Activated naive CD8-positive, alpha-beta T cell (primary cell): ENCODE measurements around the gene SOS2.
A peak's percentile ranks its signal among the peaks of the same experiment; 100 is the strongest.

Experiments
- H3K27ac Mint-ChIP-seq: one replicate; pipeline ENCODE4 v1.8.0; 2021; ENCODE audit warnings: mixed read lengths
- H3K27me3 Mint-ChIP-seq: one replicate; pipeline ENCODE4 v1.8.0; 2021; ENCODE audit warnings: mixed read lengths
- H3K36me3 Mint-ChIP-seq: one replicate; pipeline ENCODE4 v1.8.0; 2021; ENCODE audit warnings: mixed read lengths
- H3K4me1 Mint-ChIP-seq: one replicate; pipeline ENCODE4 v1.8.0; 2021; ENCODE audit warnings: low read depth, mixed read lengths
- H3K4me3 Mint-ChIP-seq: one replicate; pipeline ENCODE4 v1.8.0; 2021; ENCODE audit warnings: mild to moderate bottlenecking, mixed read lengths
- H3K9me3 Mint-ChIP-seq: one replicate; pipeline ENCODE4 v1.8.0; 2021; ENCODE audit warnings: low read depth, mixed read lengths

The SOS2 gene

GRCh38 chr14:50113381-50114035 is 117.9 kb downstream of the SOS2 start:
- Mint-ChIP-seq H3K9me3 (no peaks in the 10 kb centered on the region), H3K36me3 (peaks cover 9% of the 10 kb centered on the region), H3K4me3 (peak overlapping the region; percentile 78), H3K4me1 (peaks cover 38% of the 10 kb centered on the region), H3K27me3 (no peaks in the 10 kb centered on the region), H3K27ac (peak overlapping the region; percentile 50)

- peaks cover 9% of the 10 kb centered on the region for H3K36me3 Mint-ChIP-seq
- no peak overlapping the region for H3K4me3 Mint-ChIP-seq
- H3K27me3 Mint-ChIP-seq = no peaks in the 10 kb centered on the region
- H3K4me1 Mint-ChIP-seq = peaks cover 28% of the 10 kb centered on the region
- no peaks in the 10 kb centered on the region for H3K9me3 Mint-ChIP-seq
- H3K27ac Mint-ChIP-seq = peak overlapping the region; percentile 70
Measured at GRCh38 chr14:50110323-50111037, 120.9 kb downstream of the SOS2 start.

GRCh38 chr14:50109342-50109741 is 122.0 kb downstream of the SOS2 start:
- H3K27ac Mint-ChIP-seq = peak overlapping the region; percentile 12

GRCh38 chr14:50107850-50108249 is 123.5 kb downstream of the SOS2 start:
- Mint-ChIP-seq H3K4me1 (peaks cover 32% of the 10 kb centered on the region), H3K36me3 (peaks cover 6% of the 10 kb centered on the region), H3K9me3 (no peaks in the 10 kb centered on the region), H3K4me3 (no peak overlapping the region), H3K27ac (peak overlapping the region; percentile 28), H3K27me3 (no peaks in the 10 kb centered on the region)

More at GRCh38 chr14:50109342-50109741, 122.0 kb downstream of the SOS2 start:
- H3K4me3 Mint-ChIP-seq = no peak overlapping the region
- no peaks in the 10 kb centered on the region for H3K9me3 Mint-ChIP-seq
- peaks cover 30% of the 10 kb centered on the region for H3K4me1 Mint-ChIP-seq
- H3K36me3 Mint-ChIP-seq = peaks cover 9% of the 10 kb centered on the region
- no peaks in the 10 kb centered on the region for H3K27me3 Mint-ChIP-seq

- no peak overlapping the region for H3K4me3 Mint-ChIP-seq
- no peaks in the 10 kb centered on the region for H3K9me3 Mint-ChIP-seq
- peaks cover 6% of the 10 kb centered on the region for H3K36me3 Mint-ChIP-seq
- H3K27me3 Mint-ChIP-seq = no peaks in the 10 kb centered on the region
- H3K4me1 Mint-ChIP-seq = peaks cover 35% of the 10 kb centered on the region
- H3K27ac Mint-ChIP-seq = peak overlapping the region; percentile 43
Measured at GRCh38 chr14:50106178-50106577, 125.2 kb downstream of the SOS2 start.

- Mint-ChIP-seq H3K36me3 (peaks cover 7% of the 10 kb centered on the region), H3K27ac (peak overlapping the region; percentile 82), H3K27me3 (no peaks in the 10 kb centered on the region), H3K9me3 (no peaks in the 10 kb centered on the region), H3K4me1 (peaks cover 52% of the 10 kb centered on the region), H3K4me3 (peak overlapping the region; percentile 72)
Measured at GRCh38 chr14:50103558-50103957, 127.8 kb downstream of the SOS2 start.

GRCh38 chr14:50101417-50101816 is 130.0 kb downstream of the SOS2 start:
- Mint-ChIP-seq H3K36me3 (peaks cover 4% of the 10 kb centered on the region), H3K4me3 (no peak overlapping the region), H3K4me1 (peaks cover 66% of the 10 kb centered on the region), H3K27ac (no peak overlapping the region), H3K9me3 (no peaks in the 10 kb centered on the region), H3K27me3 (no peaks in the 10 kb centered on the region)

- Mint-ChIP-seq H3K9me3 (no peaks in the 10 kb centered on the region), H3K27me3 (no peaks in the 10 kb centered on the region), H3K4me1 (peaks cover 71% of the 10 kb centered on the region), H3K36me3 (peaks cover 5% of the 10 kb centered on the region), H3K4me3 (no peak overlapping the region), H3K27ac (peak overlapping the region; percentile 74)
Measured at GRCh38 chr14:50100805-50101204, 130.6 kb downstream of the SOS2 start.

- Mint-ChIP-seq H3K4me1 (peaks cover 72% of the 10 kb centered on the region), H3K27ac (peak overlapping the region; percentile 82), H3K4me3 (peak overlapping the region; percentile 52)
Measured at GRCh38 chr14:50099335-50099734, 132.0 kb downstream of the SOS2 start.

GRCh38 chr14:50095895-50096294 is 135.5 kb downstream of the SOS2 start:
- Mint-ChIP-seq H3K4me3 (peak overlapping the region; percentile 51), H3K27ac (peak overlapping the region; percentile 95)

More at GRCh38 chr14:50099335-50099734, 132.0 kb downstream of the SOS2 start:
- Mint-ChIP-seq H3K9me3 (no peaks in the 10 kb centered on the region), H3K36me3 (peaks cover 7% of the 10 kb centered on the region), H3K27me3 (no peaks in the 10 kb centered on the region)

GRCh38 chr14:50094056-50094755 is 137.2 kb downstream of the SOS2 start:
- H3K9me3 Mint-ChIP-seq = no peaks in the 10 kb centered on the region
- H3K36me3 Mint-ChIP-seq = peaks cover 7% of the 10 kb centered on the region
- peaks cover 77% of the 10 kb centered on the region for H3K4me1 Mint-ChIP-seq
- no peaks in the 10 kb centered on the region for H3K27me3 Mint-ChIP-seq
- H3K4me3 Mint-ChIP-seq = no peak overlapping the region
- peak overlapping the region; percentile 31 for H3K27ac Mint-ChIP-seq

More at GRCh38 chr14:50095895-50096294, 135.5 kb downstream of the SOS2 start:
- H3K27me3 Mint-ChIP-seq = no peaks in the 10 kb centered on the region
- no peaks in the 10 kb centered on the region for H3K9me3 Mint-ChIP-seq
- peaks cover 80% of the 10 kb centered on the region for H3K4me1 Mint-ChIP-seq
- H3K36me3 Mint-ChIP-seq = peaks cover 7% of the 10 kb centered on the region

GRCh38 chr14:50093496-50093895 is 137.9 kb downstream of the SOS2 start:
- H3K4me1 Mint-ChIP-seq = peaks cover 79% of the 10 kb centered on the region
- H3K36me3 Mint-ChIP-seq = peaks cover 6% of the 10 kb centered on the region
- no peak overlapping the region for H3K4me3 Mint-ChIP-seq
- no peaks in the 10 kb centered on the region for H3K9me3 Mint-ChIP-seq
- H3K27ac Mint-ChIP-seq = peak overlapping the region; percentile 81
- no peaks in the 10 kb centered on the region for H3K27me3 Mint-ChIP-seq

GRCh38 chr14:50092006-50092555 is 139.3 kb downstream of the SOS2 start:
- peak overlapping the region; percentile 81 for H3K27ac Mint-ChIP-seq
- H3K4me3 Mint-ChIP-seq = peak overlapping the region; percentile 17
- peaks cover 86% of the 10 kb centered on the region for H3K4me1 Mint-ChIP-seq
- no peaks in the 10 kb centered on the region for H3K9me3 Mint-ChIP-seq
- H3K27me3 Mint-ChIP-seq = no peaks in the 10 kb centered on the region
- H3K36me3 Mint-ChIP-seq = peaks cover 6% of the 10 kb centered on the region

GRCh38 chr14:50091240-50091913 is 140.0 kb downstream of the SOS2 start:
- Mint-ChIP-seq H3K27ac (peak overlapping the region; percentile 81), H3K4me1 (peaks cover 84% of the 10 kb centered on the region), H3K4me3 (peak overlapping the region; percentile 25), H3K27me3 (no peaks in the 10 kb centered on the region), H3K36me3 (peaks cover 6% of the 10 kb centered on the region), H3K9me3 (no peaks in the 10 kb centered on the region)
